Endodermal cell (in vitro differentiated cells): ENCODE measurements around the gene SPATA46. TPM values are rescaled to one million over a fixed set of nuclear protein-coding genes. Genes with fewer than 3 reads are reported as not detected.

Experiments used
- DNase-seq: peaks from one replicate; pipeline ENCODE4 v3.0.0-alpha.2; 2017
- H3K27ac ChIP-seq: 2 replicates; pipeline ENCODE4 v1.5.1; 2013; ENCODE audit warnings: mild to moderate bottlenecking, low read depth, low read length, moderate library complexity
- H3K27me3 ChIP-seq: 2 replicates; pipeline ENCODE4 v1.6.1; 2013; ENCODE audit warnings: mild to moderate bottlenecking, low read length, moderate library complexity; ENCODE audit not compliant: insufficient read depth, control insufficient read depth, poor library complexity, severe bottlenecking
- H3K36me3 ChIP-seq: 2 replicates; pipeline ENCODE4 v1.7.0; 2013; ENCODE audit warnings: mild to moderate bottlenecking, low read length, moderate library complexity; ENCODE audit not compliant: control insufficient read depth, insufficient read depth
- H3K4me1 ChIP-seq: one replicate; pipeline ENCODE4 v1.7.0; 2013; ENCODE audit warnings: low read length; ENCODE audit not compliant: control insufficient read depth, insufficient read depth
- H3K4me3 ChIP-seq: 2 replicates; pipeline ENCODE4 v1.5.1; 2013; ENCODE audit warnings: mild to moderate bottlenecking, low read length, moderate library complexity
- H3K9ac ChIP-seq: 2 replicates; pipeline ENCODE4 v1.6.1; 2013; ENCODE audit warnings: mild to moderate bottlenecking, low read length, moderate library complexity; ENCODE audit not compliant: poor library complexity, severe bottlenecking; ENCODE audit errors: extremely low read depth
- H3K9me3 ChIP-seq: 2 replicates; pipeline ENCODE4 v1.6.1; 2013; ENCODE audit warnings: mild to moderate bottlenecking, low read length, moderate library complexity; ENCODE audit not compliant: control insufficient read depth
- H3K27ac Mint-ChIP-seq: 2 replicates; pipeline ENCODE4 v1.8.0; 2020; ENCODE audit warnings: mixed read lengths
- H3K27me3 Mint-ChIP-seq: 2 replicates; pipeline ENCODE4 v1.8.0; 2021; ENCODE audit warnings: mild to moderate bottlenecking, mixed read lengths; ENCODE audit not compliant: insufficient read depth
- H3K36me3 Mint-ChIP-seq: 2 replicates; pipeline ENCODE4 v1.8.0; 2020; ENCODE audit warnings: low read depth, mixed read lengths
- H3K4me1 Mint-ChIP-seq: 2 replicates; pipeline ENCODE4 v1.8.0; 2020; ENCODE audit warnings: mixed read lengths
- H3K4me3 Mint-ChIP-seq: 2 replicates; pipeline ENCODE4 v1.8.0; 2020; ENCODE audit warnings: mild to moderate bottlenecking, moderate library complexity, mixed read lengths
- H3K9me3 Mint-ChIP-seq: 2 replicates; pipeline ENCODE4 v1.8.0; 2020; ENCODE audit warnings: mild to moderate bottlenecking, mixed read lengths
- WGBS, 2 experiments: methylation state at CpG; one replicate each; pipeline versions ENCODE4 v1.1.5 to v1.1.7; 2013; ENCODE audit warnings: missing lambda C conversion rate in 2 of 2, mixed read lengths in 1 of 2; ENCODE audit not compliant: insufficient coverage in 1 of 2, insufficient read length in 1 of 2; 5-methylcytosine and 5-hydroxymethylcytosine counted together
- total RNA-seq, 2 donors: library from RNA; stranded (reverse); fragmentation: NEBNext Ultra II Directional in 1 of 2; extraction: Animal tissue kit (Norgen Biotek cat#: 25700) in 1 of 2; gene quantifications; 2 replicates in 1 of 2; 3 replicates in 1 of 2; pipeline ENCODE4 v1.2.1, GENCODE V29; 2021
- TF ChIP-seq, protein P1 (sequence below): fragments of 200-600 bp; sonication (generic); conservative IDR thresholded peaks from 2 replicates; pipeline ENCODE4 v1.5.0; 2021; ENCODE audit warnings: antibody characterized with exemption, mild to moderate bottlenecking

The SPATA46 gene
- total RNA-seq, 2 donors from 2014 or later, result not detected

DNA sequence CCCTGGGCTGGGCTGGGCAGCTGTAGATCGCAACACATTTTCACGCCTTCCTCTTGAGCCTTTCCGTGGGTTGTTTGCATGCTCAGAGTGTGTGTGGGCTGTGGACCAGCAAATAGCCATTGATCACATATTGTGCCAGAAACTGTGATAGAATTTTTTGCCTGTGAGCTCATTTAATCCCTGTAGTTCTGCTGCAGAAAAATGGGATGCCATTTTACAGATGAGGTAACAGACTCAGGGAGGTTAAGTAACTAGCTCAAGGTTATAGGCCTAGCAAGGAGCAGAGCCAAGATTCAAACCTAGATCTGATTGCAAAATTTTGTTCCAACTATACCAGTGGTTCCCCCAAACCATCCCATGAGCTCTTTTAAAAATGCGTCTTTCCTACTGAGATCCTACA is 10.5 kb downstream of the SPATA46 start:
- Histone ChIP-seq H3K36me3 (no peaks in the 10 kb centered on the region), H3K4me3 (no peak overlapping the region), H3K9me3 (no peaks in the 10 kb centered on the region), H3K27ac (no peak overlapping the region), H3K27me3 (no peaks in the 10 kb centered on the region), H3K9ac (no peak overlapping the region), H3K4me1 (no peaks in the 10 kb centered on the region)
- H3K27ac Mint-ChIP-seq, result no peak overlapping the region
- no peaks in the 10 kb centered on the region for H3K9me3 Mint-ChIP-seq
- H3K36me3 Mint-ChIP-seq, result no peaks in the 10 kb centered on the region
- WGBS, 2 experiments, result 70 to 71% methylated on average over 4 of the region's 4 CpGs
- peaks cover 4% of the 10 kb centered on the region for H3K27me3 Mint-ChIP-seq
- DNase-seq, result no peak
- TF ChIP-seq, protein P1, sequence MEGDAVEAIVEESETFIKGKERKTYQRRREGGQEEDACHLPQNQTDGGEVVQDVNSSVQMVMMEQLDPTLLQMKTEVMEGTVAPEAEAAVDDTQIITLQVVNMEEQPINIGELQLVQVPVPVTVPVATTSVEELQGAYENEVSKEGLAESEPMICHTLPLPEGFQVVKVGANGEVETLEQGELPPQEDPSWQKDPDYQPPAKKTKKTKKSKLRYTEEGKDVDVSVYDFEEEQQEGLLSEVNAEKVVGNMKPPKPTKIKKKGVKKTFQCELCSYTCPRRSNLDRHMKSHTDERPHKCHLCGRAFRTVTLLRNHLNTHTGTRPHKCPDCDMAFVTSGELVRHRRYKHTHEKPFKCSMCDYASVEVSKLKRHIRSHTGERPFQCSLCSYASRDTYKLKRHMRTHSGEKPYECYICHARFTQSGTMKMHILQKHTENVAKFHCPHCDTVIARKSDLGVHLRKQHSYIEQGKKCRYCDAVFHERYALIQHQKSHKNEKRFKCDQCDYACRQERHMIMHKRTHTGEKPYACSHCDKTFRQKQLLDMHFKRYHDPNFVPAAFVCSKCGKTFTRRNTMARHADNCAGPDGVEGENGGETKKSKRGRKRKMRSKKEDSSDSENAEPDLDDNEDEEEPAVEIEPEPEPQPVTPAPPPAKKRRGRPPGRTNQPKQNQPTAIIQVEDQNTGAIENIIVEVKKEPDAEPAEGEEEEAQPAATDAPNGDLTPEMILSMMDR, result no peak
- H3K4me3 Mint-ChIP-seq, result no peak overlapping the region
- H3K4me1 Mint-ChIP-seq, result no peaks in the 10 kb centered on the region

DNA sequence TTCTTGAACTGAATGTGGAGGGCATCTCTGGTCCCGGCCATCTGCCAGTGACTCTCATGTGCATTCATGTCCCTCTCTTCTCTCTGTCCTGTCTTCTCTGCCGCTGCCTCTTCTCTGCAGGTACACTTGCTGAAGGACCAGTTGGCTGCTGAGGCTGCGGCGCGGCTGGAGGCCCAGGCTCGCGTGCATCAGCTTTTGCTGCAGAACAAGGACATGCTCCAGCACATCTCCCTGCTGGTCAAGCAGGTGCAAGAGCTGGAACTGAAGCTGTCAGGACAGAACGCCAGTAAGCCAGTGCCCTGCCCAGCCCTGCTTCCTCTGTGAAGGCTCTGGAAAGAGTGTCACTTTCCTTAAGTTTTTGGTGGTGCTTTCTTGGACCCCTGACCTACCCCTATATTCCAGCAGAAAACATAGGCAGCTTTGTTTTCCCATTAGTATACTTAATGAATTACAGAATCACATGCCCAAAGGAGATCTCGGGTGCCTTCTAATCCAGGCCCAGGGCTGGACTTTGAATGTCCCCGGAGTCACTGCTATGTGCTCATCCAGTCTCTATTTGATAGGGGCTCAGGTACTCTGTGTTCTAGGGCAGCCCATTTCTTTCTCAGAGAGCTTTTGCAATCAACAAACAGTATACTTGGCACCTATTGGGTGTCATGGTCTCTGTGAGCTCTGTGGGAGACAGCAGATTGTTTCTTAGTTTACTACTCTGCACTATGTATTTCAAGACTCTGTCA is 11.2 kb downstream of the SPATA46 start:
- no peak overlapping the region for H3K9ac ChIP-seq
- DNase-seq, result no peak
- H3K4me3 Mint-ChIP-seq, result no peak overlapping the region
- WGBS, 2 experiments, result 95% methylated on average over 5 to 10 of the region's 10 CpGs
- H3K4me1 ChIP-seq, result no peaks in the 10 kb centered on the region
- H3K27me3 Mint-ChIP-seq, result peaks cover 1% of the 10 kb centered on the region
- H3K4me1 Mint-ChIP-seq, result no peaks in the 10 kb centered on the region
- H3K27ac ChIP-seq, result no peak overlapping the region
- H3K9me3 Mint-ChIP-seq, result no peaks in the 10 kb centered on the region
- H3K27ac Mint-ChIP-seq, result no peak overlapping the region
- no peaks in the 10 kb centered on the region for H3K9me3 ChIP-seq
- H3K4me3 ChIP-seq, result no peak overlapping the region
- H3K36me3 ChIP-seq, result no peaks in the 10 kb centered on the region
- H3K36me3 Mint-ChIP-seq, result no peaks in the 10 kb centered on the region
- TF ChIP-seq, protein P1, result no peak
- no peaks in the 10 kb centered on the region for H3K27me3 ChIP-seq

DNA sequence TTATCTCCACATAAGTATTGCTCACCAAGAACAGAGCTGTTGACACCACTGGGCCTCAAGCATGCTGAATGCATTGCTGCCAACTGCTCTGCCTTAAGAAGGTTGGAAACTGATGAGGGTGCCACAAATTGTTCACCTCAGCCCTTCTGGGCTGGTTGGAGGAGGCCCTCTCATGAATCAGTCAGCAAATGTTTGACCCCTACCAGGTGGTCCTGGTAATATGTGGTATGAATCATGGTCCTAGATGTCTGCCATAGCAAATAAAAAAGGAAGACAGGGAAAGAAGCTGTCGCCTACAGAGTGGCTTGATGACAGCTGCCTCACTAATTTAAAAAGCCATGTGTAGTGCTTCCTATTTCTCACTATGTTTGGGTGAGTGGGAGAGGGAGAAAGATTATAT is 12.2 kb downstream of the SPATA46 start:
- Mint-ChIP-seq H3K27ac (no peak overlapping the region), H3K4me3 (no peak overlapping the region), H3K4me1 (no peaks in the 10 kb centered on the region), H3K9me3 (no peaks in the 10 kb centered on the region), H3K27me3 (peaks cover 1% of the 10 kb centered on the region), H3K36me3 (no peaks in the 10 kb centered on the region)
- no peaks in the 10 kb centered on the region for H3K4me1 ChIP-seq
- no peaks in the 10 kb centered on the region for H3K36me3 ChIP-seq
- DNase-seq, result no peak
- 89 to 100% methylated on average over 1 of the region's 1 CpG for WGBS, 2 experiments
- H3K27me3 ChIP-seq, result no peaks in the 10 kb centered on the region
- TF ChIP-seq, protein P1, result no peak
- no peak overlapping the region for H3K4me3 ChIP-seq
- H3K27ac ChIP-seq, result no peak overlapping the region
- no peaks in the 10 kb centered on the region for H3K9me3 ChIP-seq
- H3K9ac ChIP-seq, result no peak overlapping the region
